ENCODE measurements around the gene FOXS1. TPM values are rescaled to one million over a fixed set of nuclear protein-coding genes. Genes with fewer than 3 reads are reported as not detected.

The FOXS1 gene
- total RNA-seq, 4 donors from 2014 or later: 0.33 TPM; not detected in 3

DNA sequence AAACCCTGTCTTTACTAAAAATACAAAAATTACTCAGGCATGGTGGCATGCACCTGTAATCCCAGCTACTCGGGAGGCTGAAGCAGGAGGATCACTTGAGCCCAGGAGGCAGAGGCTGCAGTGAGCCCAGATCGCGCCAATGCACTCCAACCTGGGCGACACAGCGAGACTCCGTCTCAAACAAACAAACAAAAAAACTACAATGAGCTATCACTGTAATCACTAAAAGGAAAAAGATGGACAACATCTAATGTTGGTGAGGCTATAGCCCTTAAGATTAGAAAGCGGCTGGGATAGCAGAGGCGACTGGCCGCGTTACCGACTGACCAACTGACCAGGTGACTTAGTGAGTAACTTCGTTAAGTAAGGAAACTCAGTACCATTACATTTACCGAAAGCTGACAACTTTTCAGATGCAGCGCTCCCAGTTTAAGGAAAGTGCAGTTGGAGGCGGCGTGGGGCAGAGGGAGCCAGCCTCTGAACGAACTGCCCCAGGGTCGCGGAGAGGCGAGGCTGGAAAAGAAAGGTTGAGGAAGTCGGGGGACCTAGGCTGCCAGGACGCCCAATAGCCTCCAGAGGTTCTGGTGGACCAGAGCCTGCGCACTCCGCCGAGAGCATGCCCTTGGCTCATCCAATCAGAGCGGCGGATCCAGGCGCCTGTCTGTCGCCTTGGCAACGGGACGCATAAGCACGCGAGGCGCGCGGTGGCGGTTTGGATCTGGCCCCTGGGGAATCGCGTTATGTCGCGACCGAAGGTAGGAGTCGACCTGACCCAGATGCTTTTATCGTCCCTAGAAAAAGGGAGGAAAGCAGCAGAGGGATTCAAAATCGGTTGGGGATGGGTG is 34.0 kb upstream of the FOXS1 start:
- in situ Hi-C loops (cut with MboI; ENCODE audit: low sequenced_read_pairs in 4 of 4): no loop called here
- no peaks in the 10 kb centered on the region for H3K9me3 ChIP-seq
- peak; percentile 89 to 96 for ATAC-seq

DNA sequence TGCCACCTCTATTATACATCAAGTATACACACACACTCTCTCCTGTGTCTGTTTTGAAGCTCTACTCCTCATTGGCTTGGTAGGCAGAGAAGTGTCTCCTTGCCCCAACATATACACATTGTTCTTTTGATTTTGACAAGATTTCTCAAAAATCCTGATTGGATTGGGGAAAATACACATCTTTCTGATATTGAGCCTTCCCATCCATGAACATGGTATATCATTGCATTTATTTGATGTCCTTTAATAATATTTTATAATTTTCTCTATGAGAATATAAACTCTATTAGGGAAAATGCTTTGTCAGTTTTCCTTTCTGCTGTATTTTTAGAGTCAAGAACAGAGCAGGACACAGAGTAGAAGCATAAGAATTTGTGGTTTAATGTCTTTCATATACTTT is 32.3 kb upstream of the FOXS1 start:
- DNase-seq (no peak), ATAC-seq (no peak)
- no peaks in the 10 kb centered on the region for H3K4me1 ChIP-seq
- peaks cover 0 to 8% (median 0%) of the 10 kb centered on the region in 3 donors for H3K27me3 ChIP-seq
- H3K27ac ChIP-seq: no peak overlapping the region
- no peaks in the 10 kb centered on the region for H3K36me3 ChIP-seq
- no peaks in the 10 kb centered on the region for H3K9me3 ChIP-seq
- intact Hi-C loops (cut with DNase I; ENCODE audit: low total_unique reads): loop anchor here (2.0 kb wide), 1 partner anchor 73 kb away; no protein-coding TSS in a partner anchor
- no peak overlapping the region for H3K4me3 ChIP-seq
- in situ Hi-C loops (cut with MboI; ENCODE audit: low sequenced_read_pairs in 4 of 4): no loop called here
- no peak for TF ChIP-seq POLR2A (IDR thresholded peaks at IDR 0.05)
- TF ChIP-seq, protein P1, sequence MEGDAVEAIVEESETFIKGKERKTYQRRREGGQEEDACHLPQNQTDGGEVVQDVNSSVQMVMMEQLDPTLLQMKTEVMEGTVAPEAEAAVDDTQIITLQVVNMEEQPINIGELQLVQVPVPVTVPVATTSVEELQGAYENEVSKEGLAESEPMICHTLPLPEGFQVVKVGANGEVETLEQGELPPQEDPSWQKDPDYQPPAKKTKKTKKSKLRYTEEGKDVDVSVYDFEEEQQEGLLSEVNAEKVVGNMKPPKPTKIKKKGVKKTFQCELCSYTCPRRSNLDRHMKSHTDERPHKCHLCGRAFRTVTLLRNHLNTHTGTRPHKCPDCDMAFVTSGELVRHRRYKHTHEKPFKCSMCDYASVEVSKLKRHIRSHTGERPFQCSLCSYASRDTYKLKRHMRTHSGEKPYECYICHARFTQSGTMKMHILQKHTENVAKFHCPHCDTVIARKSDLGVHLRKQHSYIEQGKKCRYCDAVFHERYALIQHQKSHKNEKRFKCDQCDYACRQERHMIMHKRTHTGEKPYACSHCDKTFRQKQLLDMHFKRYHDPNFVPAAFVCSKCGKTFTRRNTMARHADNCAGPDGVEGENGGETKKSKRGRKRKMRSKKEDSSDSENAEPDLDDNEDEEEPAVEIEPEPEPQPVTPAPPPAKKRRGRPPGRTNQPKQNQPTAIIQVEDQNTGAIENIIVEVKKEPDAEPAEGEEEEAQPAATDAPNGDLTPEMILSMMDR (IDR thresholded peaks at IDR 0.05 in 4 of 5, conservative IDR thresholded peaks at IDR 0.05 in 1 of 5): no peak

More for the DNA sequence above, 34.0 kb upstream of the FOXS1 start:
- Histone ChIP-seq H3K27me3 (peaks cover 0 to 8% (median 0%) of the 10 kb centered on the region in 3 donors), H3K4me1 (no peaks in the 10 kb centered on the region), H3K27ac (peak overlapping the region; percentile 36 to 68 (median 54)), H3K4me3 (peak overlapping the region; percentile 59 to 69 (median 62)), H3K36me3 (no peaks in the 10 kb centered on the region)
- TF ChIP-seq, protein P1 (IDR thresholded peaks at IDR 0.05 in 4 of 5, conservative IDR thresholded peaks at IDR 0.05 in 1 of 5): peak in 1 of 5 experiments; percentile 15
- peak in 1 of 2 donors; percentile 21 for TF ChIP-seq POLR2A (IDR thresholded peaks at IDR 0.05)
- peak; percentile 82 to 86 for DNase-seq
- intact Hi-C loops (cut with DNase I; ENCODE audit: low total_unique reads): loop anchor here (2.0 kb wide), 1 partner anchor 71 kb away; no protein-coding TSS in a partner anchor

DNA sequence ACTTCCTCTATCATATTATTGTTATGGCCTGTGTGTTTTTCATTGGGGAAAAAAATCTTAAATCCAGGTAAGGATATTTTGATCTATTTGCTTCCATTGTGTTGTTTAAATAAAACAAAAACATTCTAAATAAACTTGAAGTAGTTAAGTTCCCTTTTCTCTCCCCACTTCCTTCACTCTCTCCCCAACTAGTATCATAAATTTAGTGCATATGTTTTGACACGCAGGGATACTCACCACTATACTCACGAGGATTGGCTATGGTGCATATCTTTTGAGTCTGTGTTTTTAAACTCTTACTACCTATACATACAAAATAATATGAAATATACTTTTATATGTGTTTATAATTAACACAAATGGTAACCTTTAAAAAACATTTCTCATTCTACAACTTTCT is 30.3 kb upstream of the FOXS1 start:
- H3K27me3 ChIP-seq: peaks cover 5 to 11% (median 8%) of the 10 kb centered on the region in 3 donors
- H3K27ac ChIP-seq: no peak overlapping the region
- no peaks in the 10 kb centered on the region for H3K4me1 ChIP-seq
- intact Hi-C loops (cut with DNase I; ENCODE audit: low total_unique reads) (no loop called here), in situ Hi-C loops (cut with MboI; ENCODE audit: low sequenced_read_pairs in 4 of 4) (no loop called here)
- no peak for TF ChIP-seq POLR2A (IDR thresholded peaks at IDR 0.05)
- TF ChIP-seq, protein P1 (IDR thresholded peaks at IDR 0.05 in 4 of 5, conservative IDR thresholded peaks at IDR 0.05 in 1 of 5): no peak
- no peak overlapping the region for H3K4me3 ChIP-seq
- no peaks in the 10 kb centered on the region for H3K36me3 ChIP-seq
- DNase-seq (no peak), ATAC-seq (no peak)
- H3K9me3 ChIP-seq: no peaks in the 10 kb centered on the region

DNA sequence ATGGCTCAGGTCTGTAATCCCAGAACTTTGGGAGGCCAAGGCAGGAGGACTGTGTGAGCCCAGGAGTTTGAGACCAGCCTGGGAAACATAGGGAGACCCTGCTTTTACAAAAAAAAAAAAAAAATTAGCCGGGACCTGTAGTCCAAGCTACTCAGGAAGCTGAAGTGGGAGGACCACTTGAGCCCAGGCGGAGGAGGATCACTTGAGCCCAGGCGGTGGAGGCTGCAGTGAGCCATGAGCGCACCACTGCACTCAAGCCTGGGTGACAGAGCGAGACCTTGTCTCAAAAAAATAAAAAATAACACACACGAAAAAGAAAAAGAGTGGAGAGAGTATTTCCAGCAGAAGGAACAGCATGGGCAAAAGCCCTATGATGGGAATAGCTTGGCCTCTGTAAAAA is 27.0 kb upstream of the FOXS1 start:
- H3K27ac ChIP-seq: no peak overlapping the region
- DNase-seq (no peak), ATAC-seq (no peak)
- peaks cover 5 to 7% of the 10 kb centered on the region in 2 donors for H3K4me1 ChIP-seq
- intact Hi-C loops (cut with DNase I; ENCODE audit: low total_unique reads) (no loop called here), in situ Hi-C loops (cut with MboI; ENCODE audit: low sequenced_read_pairs in 4 of 4) (no loop called here)
- peaks cover 22 to 29% (median 26%) of the 10 kb centered on the region in 3 donors for H3K27me3 ChIP-seq
- no peak for TF ChIP-seq POLR2A (IDR thresholded peaks at IDR 0.05)
- TF ChIP-seq, protein P1 (IDR thresholded peaks at IDR 0.05 in 4 of 5, conservative IDR thresholded peaks at IDR 0.05 in 1 of 5): no peak
- no peaks in the 10 kb centered on the region for H3K36me3 ChIP-seq
- no peak overlapping the region for H3K4me3 ChIP-seq
- no peaks in the 10 kb centered on the region for H3K9me3 ChIP-seq

Data from gastrocnemius medialis (tissue), 4 donors.